ENCODE measurements around the gene MRPL14.

Gene MRPL14

DNA sequence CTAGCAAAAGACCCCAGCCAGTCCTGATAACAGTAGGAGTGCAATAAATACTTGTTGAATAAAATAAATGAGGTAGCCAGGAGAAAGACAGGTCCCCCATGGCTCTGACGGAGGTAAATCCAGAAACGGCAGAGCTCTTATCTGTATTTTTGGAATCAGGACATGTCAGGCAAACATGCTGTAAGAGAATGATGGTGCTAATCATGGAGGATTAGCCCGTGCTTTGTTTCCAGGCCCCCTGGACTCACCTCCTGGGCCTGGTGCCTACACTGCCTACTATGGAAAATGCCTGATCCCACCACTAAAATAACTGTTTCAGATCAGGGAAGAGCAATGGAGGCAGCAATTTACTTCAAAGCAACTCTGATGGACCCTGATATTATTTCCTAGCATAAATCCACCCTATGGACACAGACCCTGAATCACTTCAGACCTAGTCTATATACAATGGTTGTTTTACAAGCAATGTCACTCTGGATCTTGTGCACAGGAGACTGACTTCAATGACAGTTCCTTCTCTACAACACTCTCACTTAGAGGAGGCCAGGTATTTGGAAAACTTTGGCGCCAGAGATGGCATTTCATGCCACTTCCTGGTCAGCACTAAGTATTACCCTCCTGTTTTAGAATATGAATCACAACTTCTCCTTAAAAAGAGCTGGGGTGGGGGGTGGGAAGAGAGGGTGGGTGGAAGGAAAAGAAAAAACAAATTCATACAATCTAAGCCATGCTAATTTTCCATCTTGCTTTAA, 6.4 kb downstream of the MRPL14 start:
- DNase-seq: no peak

DNA sequence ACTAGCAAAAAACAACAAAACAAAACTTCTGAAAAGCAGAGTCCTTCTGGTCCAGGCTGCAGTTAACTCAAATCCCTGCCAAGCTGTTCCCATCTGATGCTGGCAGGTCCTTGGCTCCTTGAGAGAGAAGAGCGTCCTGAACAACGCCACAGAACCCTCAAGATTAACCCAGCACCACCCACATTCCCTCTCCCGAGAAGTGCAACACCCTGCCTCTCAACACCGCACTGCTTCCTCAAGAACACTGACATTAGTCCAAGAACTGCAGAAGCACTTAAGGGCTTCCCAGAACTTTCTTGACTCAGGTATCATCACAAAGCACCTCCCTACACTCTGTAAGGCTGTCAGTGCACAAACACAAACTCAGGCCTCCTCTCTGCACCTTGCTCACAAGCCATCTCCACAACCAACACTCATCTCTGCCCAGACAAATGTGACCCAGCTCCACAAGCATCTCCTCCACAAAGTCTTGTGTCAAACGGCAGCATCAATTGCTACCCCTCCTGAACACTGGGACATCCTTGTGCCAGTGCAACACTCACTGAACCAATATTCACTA, 7.5 kb downstream of the MRPL14 start:
- DNase-seq: no peak

DNA sequence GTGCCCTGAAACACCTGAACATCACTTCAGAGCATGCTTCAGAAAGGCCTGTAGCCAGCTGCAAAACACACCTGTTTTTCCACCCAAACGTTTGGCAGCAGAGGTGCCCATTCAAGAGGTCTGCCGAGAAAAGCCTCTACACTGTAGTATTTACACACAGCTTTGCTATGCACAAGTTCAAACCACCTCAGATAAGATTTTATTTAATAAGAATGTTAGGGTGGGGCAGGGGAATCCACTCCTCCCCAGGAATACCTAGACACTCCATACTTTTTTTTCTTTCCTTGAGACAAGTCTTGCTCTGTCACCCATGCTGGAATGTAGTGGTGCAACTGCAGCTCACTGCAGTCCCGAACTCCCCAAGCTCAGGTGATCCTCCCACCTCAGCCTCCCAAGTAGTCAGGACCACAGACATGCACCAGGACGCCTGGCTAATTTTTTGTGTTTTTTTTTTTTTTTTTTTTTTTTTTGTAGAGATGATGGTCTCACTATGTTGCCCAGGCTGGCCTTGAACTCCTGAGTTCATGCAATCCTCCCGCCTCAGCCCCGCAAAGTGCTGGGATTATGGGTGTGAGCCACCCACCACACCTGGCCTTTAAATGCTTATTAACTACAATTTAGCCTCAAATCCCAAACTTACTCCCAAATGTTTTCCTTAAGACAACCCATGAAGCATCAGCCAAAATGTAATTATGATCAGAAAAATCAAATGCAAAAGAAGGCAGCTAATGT, 9.7 kb downstream of the MRPL14 start:
- no peak for DNase-seq

DNA sequence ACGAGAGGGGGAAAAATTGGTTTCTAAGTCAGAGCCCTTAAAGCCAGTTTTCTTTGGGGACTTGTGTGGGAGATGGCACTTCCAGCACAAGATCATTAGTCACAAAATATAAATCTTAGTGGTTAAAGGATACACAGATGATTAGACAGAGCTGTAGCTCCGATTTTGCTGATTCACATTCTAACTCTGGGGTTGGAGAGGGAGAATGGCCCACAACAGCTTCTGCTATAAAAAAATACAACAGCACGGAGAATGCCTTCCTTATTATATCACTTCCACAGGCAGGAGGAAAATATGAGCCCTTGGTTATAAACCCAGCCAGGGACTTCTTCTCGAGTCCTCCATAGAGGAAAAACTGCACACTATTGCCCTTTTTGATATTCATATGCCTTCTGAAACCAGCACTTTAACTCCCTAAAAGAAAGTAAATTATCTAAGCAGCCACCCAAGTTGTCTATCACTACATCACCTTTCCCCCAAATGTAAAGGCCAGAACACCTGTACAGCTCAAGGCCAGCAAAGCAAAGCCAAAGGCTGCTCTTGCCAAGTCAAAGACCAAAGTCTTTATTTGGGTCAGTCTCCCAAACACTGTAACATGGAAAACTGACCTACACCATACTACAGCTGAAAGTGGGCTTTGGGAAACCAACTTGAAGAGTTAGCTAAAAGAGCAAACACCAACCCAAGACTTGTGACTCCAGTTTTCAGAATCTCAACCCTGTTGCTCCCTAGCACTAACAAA, 10.4 kb downstream of the MRPL14 start:
- DNase-seq: no peak

DNA sequence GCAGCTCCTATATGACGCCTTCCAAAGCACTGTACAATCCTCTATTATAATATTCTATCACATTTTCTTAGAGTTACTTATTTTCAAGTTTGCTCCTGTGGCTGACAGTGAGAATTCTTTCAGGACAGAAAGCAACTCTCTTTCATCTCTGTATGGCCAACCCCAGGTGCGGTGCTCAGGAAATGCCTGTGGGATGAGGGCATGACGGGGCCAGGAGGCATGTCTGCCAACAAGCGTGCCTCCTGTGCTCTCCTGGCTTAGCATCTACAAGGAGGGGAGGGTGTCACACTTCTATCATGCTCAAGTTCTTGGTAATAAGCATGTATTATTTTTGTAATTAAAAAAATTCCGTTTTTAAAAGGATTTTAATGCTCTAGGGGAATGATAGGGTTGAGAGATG, 11.4 kb downstream of the MRPL14 start:
- DNase-seq: no peak

DNA sequence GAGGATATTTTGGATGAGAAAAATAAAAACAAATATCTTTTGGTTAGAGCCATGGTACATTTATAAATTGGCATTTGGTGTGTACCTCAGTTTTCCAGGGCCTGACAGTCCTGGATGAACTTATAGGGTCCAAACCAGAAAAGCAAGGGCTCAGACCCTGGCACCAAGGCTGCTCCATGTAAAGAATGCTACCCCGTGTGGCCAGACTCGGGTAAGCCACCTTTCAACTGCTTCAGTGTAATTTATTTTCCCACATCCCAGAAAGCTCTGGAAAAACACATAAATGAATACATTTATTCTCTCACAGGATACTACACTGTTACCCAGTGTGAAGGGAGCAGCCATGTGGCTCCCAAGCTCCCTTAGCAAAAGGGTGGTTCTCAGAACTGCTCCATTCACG, 13.8 kb downstream of the MRPL14 start:
- no peak for DNase-seq

DNA sequence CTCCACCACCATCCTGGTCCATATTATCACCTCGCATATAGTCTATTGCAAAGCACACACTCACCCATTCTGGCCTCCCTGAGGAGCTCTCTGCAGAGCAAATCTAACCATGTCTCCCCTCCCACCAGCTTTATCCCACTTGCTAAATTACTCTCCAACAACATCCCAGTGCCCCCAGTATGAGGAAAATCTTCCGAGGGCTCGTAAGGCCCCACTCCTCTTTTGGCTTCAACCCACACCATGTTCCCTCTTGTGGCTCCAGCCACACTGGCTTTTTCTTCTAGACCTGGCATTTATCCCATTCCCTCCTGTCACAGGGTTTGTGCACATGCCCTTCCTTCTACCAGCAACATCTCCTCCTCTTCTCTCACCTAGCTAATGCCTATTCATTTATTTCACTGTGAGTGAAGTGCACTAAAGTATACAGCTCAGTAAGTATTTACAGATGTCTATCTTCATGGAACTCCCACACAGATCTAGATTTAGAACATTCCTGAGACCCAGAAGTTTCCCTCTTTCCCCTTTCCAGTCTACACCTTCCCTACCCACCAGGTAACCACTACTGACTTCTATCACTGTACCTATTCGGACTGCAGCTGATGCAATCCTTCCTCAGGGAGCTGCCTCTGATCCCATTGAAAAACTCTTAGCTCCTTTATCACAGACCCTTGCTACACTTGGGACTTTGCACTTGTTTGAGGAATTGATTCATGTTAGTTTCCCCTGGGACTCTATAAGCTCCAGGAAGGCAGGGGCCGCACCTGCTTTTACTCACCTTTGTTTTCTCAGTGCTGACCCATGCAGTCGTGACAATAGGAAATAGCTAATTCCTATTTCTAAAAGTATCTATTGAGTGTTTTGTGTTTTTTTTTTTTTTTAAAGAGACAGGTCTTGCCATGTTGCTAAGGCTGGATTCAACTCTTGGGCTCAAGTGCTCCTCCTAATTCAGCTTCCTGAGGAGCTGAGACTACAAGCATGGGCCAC, 15.5 kb downstream of the MRPL14 start:
- no peak for DNase-seq

DNA sequence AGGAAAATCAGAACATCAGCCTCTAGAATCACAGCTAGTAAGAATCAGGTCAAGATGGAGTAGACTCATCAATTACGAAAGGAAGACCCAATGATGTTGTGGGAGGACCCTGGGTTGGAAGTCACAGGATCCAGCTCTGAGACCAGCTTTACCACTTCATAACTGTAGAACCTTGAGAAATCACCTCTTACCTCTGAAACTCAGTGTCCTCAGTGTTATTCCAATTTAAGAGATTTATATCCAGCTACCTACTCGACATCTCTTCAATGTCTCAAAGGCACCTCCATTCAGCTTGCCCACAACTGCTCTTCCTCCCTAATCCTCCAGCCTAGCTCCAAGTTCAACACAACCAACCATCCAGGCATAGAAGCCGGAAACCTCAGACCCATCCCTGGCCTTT, 16.3 kb downstream of the MRPL14 start:
- no peak for DNase-seq

DNA sequence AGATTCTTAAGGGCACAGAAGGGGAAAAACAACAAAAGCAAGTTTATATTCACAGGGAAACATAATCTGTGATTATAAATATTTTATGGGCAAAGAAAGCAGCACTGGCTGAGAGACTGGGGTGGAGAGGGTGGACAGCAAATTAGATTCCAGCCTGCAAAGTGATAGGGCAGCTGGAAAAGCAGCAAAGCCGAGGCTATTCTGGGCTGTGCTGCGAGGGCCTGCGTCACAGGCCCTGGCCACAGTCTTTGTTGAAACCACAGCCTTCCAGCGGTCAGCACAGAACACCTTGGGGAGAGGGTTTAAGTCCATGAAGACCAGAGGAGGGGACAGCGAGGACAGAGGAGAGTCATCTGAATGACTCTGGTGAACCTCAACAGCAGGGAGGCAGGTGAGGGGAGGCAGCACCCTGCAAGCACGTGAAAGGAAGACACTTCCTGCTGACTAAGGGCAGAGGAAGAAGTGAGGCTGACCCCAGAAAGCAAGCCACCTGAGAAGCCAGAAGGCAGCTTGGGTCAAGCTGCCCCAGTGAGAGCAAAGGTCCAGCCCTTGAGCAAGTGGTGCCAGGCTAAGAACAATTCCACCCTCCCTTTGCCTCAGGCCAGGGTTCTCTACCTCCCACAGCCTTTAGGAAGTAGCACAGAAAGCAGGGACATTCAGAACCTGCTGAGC, 17.1 kb downstream of the MRPL14 start:
- no peak for DNase-seq

DNA sequence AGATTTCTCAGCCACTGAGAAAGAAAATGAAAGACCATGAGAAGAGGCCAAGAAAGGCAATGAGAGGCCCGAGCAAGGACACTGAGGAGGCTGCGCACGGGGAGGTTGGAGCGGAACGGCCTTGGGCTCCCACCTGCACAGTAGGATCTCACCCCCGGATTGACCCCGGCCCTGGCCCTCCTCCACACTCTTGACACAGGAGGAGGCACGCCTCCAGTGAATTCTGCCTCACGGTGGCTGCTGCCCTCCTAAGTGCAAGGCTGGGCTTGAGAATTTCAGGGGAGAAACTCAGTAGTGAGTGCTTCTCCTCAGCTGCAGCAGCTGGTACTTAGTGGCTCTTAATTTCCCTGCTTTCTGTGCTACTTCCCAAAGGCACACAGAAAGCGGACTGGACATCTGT, 18.0 kb downstream of the MRPL14 start:
- no peak for DNase-seq

DNA sequence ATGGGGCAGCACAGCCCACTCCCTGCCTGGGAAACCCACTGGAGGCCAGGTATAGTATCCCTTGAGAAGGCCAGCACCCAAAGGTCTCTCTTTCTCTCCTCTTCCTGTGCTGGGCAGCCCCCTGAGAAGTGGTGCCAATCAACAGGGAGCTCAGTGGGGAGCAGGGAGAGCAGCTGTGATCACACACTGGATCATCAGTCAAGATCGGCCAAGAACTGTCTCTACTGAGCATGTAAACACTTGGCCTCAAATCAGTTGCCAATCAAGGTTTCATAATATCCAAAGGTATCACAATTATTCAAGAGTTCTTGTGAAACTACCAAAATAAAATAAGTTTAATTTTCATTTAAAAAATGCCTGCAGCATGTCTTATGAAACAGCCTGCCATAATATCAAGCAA, 18.8 kb downstream of the MRPL14 start:
- DNase-seq: no peak

DNA sequence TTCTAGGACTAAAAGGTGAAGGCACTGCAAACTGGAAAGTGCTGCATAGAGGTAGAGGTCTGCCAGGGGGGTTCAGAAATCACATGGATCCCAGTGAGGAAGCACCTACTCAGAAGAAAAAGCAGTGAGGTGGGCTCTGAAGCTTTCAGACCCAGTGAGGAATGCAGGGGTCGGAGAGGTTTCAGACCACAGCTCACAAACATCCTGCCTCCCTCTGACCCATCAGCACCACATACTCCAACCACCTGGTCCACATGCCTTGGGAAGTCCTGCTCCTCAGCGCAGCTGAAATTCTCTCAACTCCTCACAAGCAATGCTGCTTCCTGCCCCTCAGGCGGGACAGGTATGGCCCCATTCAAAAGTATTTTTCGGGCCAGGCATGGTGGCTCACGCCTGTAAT, 20.2 kb downstream of the MRPL14 start:
- no peak for DNase-seq

DNA sequence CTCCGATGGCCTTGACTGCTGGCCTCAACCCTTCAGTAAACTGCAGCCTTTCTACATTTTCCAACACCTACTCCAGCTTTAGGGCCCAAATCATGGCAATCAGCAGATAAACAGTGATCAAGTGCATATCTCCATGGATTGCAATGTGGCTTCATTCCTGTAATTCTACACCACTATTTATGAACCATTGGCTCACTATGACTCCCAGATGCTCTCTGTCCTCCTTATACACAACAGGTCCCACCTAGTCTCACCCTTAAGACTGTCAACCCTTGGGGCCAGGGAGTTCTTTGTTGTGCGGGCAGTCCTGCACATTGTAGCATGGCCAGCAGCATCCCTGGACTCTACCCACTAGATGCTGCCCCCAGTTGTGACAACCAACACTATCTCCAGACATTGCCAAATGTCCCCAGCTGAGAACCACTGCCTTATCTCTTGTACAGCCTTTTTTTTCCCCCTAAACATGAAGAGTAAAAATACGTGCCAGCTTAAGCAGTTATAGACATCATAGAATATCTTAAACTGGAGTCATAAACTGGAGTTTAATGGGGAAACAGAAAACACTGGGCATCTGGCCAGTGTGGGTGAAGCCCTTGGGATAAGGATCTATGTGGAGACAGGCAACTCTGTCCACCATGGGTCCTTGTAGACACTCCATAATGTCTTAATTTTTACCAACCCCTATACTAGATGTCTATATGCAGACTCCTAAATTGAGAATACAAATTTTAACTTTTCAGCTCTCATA, 21.1 kb downstream of the MRPL14 start:
- DNase-seq: no peak

DNA sequence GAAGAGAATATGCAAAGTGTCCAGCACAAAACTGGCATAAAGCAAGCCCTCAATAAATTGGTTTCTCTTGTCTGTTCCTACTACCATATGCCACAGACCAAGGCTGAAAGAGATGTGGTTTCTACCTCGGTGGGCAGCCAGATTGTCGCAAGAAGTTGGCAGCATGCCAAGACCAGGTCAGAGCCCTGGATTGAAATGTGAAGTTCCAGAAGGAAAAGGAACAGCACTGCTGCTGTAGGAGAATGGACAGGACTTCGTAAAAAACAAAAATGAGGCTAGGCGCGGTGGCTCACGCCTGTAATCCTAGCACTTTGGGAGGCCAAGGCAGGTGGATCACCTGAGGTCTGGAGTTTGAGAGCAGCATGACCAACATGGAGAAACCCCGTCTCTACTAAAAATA, 22.1 kb downstream of the MRPL14 start:
- DNase-seq: no peak

DNA sequence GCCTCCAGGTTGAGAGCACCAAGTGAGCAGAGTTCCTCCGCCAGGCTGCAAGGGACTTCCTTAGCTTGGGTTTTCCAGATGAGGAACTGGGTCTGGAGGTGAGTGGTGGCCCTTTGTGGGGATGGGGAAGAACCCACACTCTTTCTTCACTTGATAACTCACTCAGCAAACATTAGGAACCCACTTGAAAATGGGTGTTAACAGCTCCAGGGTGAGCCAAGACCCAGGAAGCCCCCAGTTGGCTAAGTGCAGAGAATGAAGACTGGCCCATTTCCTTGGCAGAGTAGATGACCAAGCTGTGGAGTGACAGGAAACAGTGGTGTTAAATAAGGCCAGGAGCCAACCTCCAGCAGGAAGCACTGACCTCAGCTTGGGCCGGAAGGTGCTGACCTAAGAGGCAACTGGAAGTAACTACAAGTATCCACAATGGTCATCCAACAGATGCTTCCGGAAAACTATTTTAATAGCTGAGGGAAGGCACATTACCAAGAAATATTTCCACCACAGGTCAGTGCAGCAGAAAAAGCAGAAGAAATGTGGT, 22.7 kb downstream of the MRPL14 start:
- DNase-seq: no peak

DNA sequence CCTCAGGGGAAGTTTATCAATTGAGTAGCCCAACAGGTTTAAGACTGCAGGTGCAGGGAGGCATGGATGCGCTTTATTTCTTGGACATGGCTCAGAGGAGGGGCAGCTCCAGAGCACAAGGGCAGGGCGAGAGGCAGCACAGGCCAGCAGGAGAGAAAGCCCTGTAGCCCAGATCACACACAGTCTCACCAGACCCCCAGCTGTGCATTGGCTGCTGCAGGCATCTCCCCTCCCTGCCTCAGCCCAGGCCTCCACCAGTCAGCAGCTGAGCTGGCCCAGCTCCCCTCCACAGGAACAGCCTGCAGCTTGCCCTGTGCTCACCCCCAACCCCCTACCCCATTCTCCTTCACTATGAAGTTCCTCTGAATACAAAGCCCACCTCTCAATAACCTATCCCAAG, 24.7 kb downstream of the MRPL14 start:
- no peak for DNase-seq

DNA sequence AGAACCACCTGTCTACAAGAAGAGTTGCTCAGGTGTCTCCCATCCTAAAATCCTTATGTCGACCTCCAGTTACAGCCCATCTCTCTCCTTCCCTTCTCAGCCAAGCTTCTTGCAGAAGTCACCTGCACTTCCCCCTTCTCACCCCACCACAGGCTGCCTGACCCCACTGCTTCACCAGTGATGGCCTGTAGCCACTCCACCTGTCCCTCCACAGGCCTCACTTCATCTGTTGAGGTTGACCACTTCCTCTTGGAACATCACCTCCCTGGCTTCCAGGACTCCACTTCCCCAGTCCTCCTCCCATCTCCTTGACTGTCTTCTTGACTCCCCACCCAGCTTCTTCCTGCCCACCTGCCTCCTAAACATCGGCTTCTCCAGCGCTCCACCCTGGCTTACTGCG, 25.4 kb downstream of the MRPL14 start:
- no peak for DNase-seq

DNA sequence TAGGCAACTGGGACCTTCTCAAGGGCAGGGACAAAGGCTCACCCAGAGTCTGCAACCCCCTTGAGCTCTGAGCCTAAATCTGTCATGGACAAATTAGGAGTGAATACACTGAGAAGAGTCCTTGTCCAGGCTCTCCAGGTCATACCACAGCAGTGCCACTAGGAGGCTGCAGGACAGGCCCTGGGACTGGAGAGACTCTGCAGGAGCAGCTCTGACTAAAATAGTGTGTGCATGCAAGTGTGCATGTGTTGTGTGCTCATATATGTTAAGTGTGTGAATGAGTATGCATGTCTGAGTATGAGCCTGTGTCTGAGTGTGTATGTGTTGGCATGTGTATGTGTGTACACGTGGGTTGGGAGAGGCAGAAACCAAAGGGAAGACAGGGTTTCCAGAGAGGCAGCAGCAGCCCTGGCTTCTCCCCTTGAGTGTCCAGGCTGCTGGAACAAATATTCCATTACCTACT, 27.1 kb downstream of the MRPL14 start:
- DNase-seq: no peak

DNA sequence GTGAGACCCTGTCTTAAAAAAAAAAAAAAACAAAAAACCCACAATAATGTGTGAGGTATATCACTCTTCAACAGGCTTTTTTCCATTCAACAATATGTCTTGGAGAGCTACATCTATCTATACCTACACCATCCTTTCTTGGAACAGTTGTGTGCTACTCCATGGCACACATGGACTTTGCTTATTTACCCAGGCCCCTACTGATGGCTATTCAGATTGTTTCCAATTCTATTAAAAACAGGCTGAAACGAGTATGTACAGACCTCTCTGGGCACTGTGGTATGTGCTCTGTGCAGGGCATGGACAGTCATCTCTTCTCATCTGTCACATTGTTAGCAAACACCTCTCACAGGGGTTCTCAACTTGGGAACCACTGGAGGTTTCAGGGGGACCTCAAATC, 28.1 kb downstream of the MRPL14 start:
- DNase-seq: no peak

DNA sequence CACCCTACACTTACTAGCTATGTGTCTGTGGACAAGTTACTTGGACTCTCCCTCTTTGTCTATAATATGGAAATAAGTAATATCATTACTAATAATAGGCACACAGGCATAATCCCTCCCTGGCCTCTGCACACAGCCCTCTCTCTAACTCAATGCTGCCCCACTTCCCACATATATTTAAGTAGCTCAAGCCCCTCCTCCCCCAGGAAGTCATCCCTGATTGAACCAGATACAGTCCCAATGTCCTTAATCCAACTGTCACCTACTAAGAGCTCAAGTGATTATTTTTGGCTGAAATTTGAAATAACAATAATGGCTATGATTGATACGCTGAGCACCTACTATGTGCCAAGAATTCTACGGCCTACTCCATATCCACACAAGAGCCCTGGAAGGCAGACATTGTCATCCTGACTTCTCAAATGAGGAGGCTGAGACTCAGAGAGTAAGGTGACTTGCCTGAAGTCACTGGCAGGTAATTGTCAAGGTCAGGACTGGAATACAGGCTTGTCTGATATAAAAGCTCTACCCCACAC, 29.4 kb downstream of the MRPL14 start:
- no peak for DNase-seq

Data from retina (tissue), 1 donor.